Measurements from ENCODE around the gene AGPS. TPM values are rescaled to one million over a fixed set of nuclear protein-coding genes. Genes with fewer than 3 reads are reported as not detected.

The AGPS gene
- total and polyA plus RNA-seq, 2 of the 13 experiments (the other 11 are each of a cell fraction or from before 2014, with no cell fraction given) = 39.4 to 99.0 TPM

DNA sequence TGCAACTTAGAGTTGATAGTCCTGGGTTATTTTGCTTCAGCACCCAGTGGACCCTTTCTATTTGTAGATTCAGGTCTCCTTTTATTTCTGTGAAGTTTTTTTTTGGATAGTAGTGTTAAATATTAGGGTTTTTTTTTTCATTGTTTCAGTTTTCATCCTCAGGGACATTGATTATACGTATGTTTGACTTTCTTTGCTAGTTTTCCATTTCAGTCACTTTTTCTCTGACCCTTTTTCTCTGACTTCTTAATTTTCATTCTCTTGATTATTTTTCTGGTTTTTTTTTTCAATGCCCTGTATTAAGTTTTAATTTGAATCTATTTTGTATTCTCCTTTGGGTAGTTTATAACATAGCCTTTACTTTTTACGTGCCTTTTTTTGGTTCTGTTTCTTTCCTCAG, 79.4 kb downstream of the AGPS start:
- no peak overlapping the region for H3K27ac ChIP-seq (ENCODE audit: extremely low read length, insufficient read depth, low read length)
- TF ChIP-seq KAT2B (IDR thresholded peaks at IDR 0.05; ENCODE audit: borderline replicate concordance, low read depth, low read length) = no peak
- TF ChIP-seq ZBTB40 (IDR thresholded peaks at IDR 0.05) = 0 out of 2 replicates have a peak, but pooled peaks have one; percentile 2
- TF ChIP-seq ZBTB40 (CRISPR knock-in tag; IDR thresholded peaks at IDR 0.05) = no peak

More for the DNA sequence above, 79.4 kb downstream of the AGPS start:
- H3K4me3 ChIP-seq (replicated peaks in 1 of 3; ENCODE audit: insufficient read depth in 1 of 3, low read depth in 2 of 3, low read length in 3 of 3) = no peak overlapping the region
- H3K9me3 ChIP-seq (ENCODE audit: low read length) = peaks cover 18% of the 10 kb centered on the region
- no peaks in the 10 kb centered on the region for H3K79me2 ChIP-seq (ENCODE audit: insufficient read depth, low read length)
- H3K9ac ChIP-seq (ENCODE audit: insufficient read depth, low read depth, low read length) = no peak overlapping the region
- no peaks in the 10 kb centered on the region; the same call in 1 of the 2 replicates for H4K20me1 ChIP-seq (ENCODE audit: insufficient read depth, low read length)
- DNase-seq (ENCODE audit: low spot score) (no peak), FAIRE-seq (no peak), ATAC-seq (no peak)
- ChIA-PET POLR2A (no interaction called here), CTCF (ENCODE audit: low intra/inter-chr PET ratio, low total read pairs) (no interaction called here)
- H2AFZ ChIP-seq (ENCODE audit: low read length) = no peak overlapping the region
- in situ Hi-C loops (cut with HindIII; ENCODE audit: extremely low pct_ligation_motif_present, low pct_unique_long_range_greater_than_20kb) = no loop called here
- no peaks in the 10 kb centered on the region for H3K27me3 ChIP-seq (ENCODE audit: control insufficient read depth in 1 of 2, insufficient read depth in 2 of 2, low read length in 2 of 2)
- WGBS (ENCODE audit: low lambda C conversion rate) = 97% methylated on average over 2 of the region's 2 CpGs
- H3K4me1 ChIP-seq (ENCODE audit: insufficient read depth, low read length) = no peaks in the 10 kb centered on the region
- BruUV-seq (replicated peaks) = no TSS peak
- H3K4me2 ChIP-seq (ENCODE audit: low read depth, low read length) = no peak overlapping the region
- peaks cover 7 to 45% of the 10 kb centered on the region in 2 experiments for H3K36me3 ChIP-seq (replicated peaks in 1 of 2; ENCODE audit: control insufficient read depth in 1 of 2, insufficient read depth in 2 of 2, low read length in 2 of 2)
- intact Hi-C loops (cut with micrococcal nuclease; ENCODE audit: unreplicated experiment) = no loop called here
